ENCODE data around the gene CDPF1.
A peak's percentile ranks its signal among the peaks of the same experiment; 100 is the strongest.

Gene CDPF1

GRCh38 chr22:46230262-46230901, 19.7 kb downstream of the CDPF1 start:
- no peak overlapping the region for H3K9ac ChIP-seq
- no peaks in the 10 kb centered on the region for H3K27me3 ChIP-seq
- H3K27ac ChIP-seq: no peak overlapping the region
- TF ChIP-seq Cebpa-rat (IDR thresholded peaks at IDR 0.05): no peak
- no peak overlapping the region for H3K4me3 ChIP-seq
- H3K4me2 ChIP-seq: no peak overlapping the region
- H3K4me1 ChIP-seq: peaks cover 19% of the 10 kb centered on the region
- no peaks in the 10 kb centered on the region for H4K20me1 ChIP-seq
- H3K9me3 ChIP-seq: no peaks in the 10 kb centered on the region
- peaks cover 44% of the 10 kb centered on the region for H3K36me3 ChIP-seq

- Histone ChIP-seq H3K36me3 (peaks cover 44% of the 10 kb centered on the region), H3K4me2 (no peak overlapping the region), H4K20me1 (no peaks in the 10 kb centered on the region), H3K4me3 (no peak overlapping the region), H3K9me3 (no peaks in the 10 kb centered on the region), H3K27me3 (no peaks in the 10 kb centered on the region), H3K9ac (no peak overlapping the region), H3K4me1 (peaks cover 17% of the 10 kb centered on the region), H3K27ac (no peak overlapping the region)
- no peak for TF ChIP-seq Cebpa-rat (IDR thresholded peaks at IDR 0.05)
Measured at GRCh38 chr22:46229701-46230100, 20.4 kb downstream of the CDPF1 start.

GRCh38 chr22:46226577-46226976, 23.5 kb downstream of the CDPF1 start:
- no peaks in the 10 kb centered on the region for H4K20me1 ChIP-seq
- no peak overlapping the region for H3K4me3 ChIP-seq
- no peak for TF ChIP-seq Cebpa-rat (IDR thresholded peaks at IDR 0.05)
- H3K9me3 ChIP-seq: no peaks in the 10 kb centered on the region
- no peak overlapping the region for H3K4me2 ChIP-seq
- H3K27me3 ChIP-seq: no peaks in the 10 kb centered on the region
- no peaks in the 10 kb centered on the region for H3K4me1 ChIP-seq
- peaks cover 51% of the 10 kb centered on the region for H3K36me3 ChIP-seq
- no peak overlapping the region for H3K9ac ChIP-seq
- H3K27ac ChIP-seq: no peak overlapping the region

- peaks cover 9% of the 10 kb centered on the region for H3K4me1 ChIP-seq
- no peak overlapping the region for H3K27ac ChIP-seq
- no peak for TF ChIP-seq Cebpa-rat (IDR thresholded peaks at IDR 0.05)
- no peak overlapping the region for H3K4me3 ChIP-seq
- H4K20me1 ChIP-seq: no peaks in the 10 kb centered on the region
- H3K27me3 ChIP-seq: no peaks in the 10 kb centered on the region
- H3K36me3 ChIP-seq: peaks cover 56% of the 10 kb centered on the region
- no peak overlapping the region for H3K4me2 ChIP-seq
- H3K9me3 ChIP-seq: no peaks in the 10 kb centered on the region
- no peak overlapping the region for H3K9ac ChIP-seq
Measured at GRCh38 chr22:46225631-46226030, 24.5 kb downstream of the CDPF1 start.

GRCh38 chr22:46224898-46225290, 25.2 kb downstream of the CDPF1 start:
- Histone ChIP-seq H3K9ac (no peak overlapping the region), H3K4me1 (peaks cover 16% of the 10 kb centered on the region), H3K4me2 (no peak overlapping the region), H3K27ac (no peak overlapping the region), H3K9me3 (no peaks in the 10 kb centered on the region), H3K27me3 (no peaks in the 10 kb centered on the region), H3K36me3 (peaks cover 60% of the 10 kb centered on the region), H3K4me3 (no peak overlapping the region), H4K20me1 (no peaks in the 10 kb centered on the region)
- TF ChIP-seq Cebpa-rat (IDR thresholded peaks at IDR 0.05): no peak

GRCh38 chr22:46224044-46224897, 25.8 kb downstream of the CDPF1 start:
- Histone ChIP-seq H3K27ac (no peak overlapping the region), H4K20me1 (no peaks in the 10 kb centered on the region), H3K4me1 (peaks cover 16% of the 10 kb centered on the region), H3K9me3 (no peaks in the 10 kb centered on the region), H3K9ac (no peak overlapping the region), H3K27me3 (no peaks in the 10 kb centered on the region), H3K4me3 (no peak overlapping the region), H3K4me2 (no peak overlapping the region), H3K36me3 (peaks cover 66% of the 10 kb centered on the region)
- TF ChIP-seq Cebpa-rat (IDR thresholded peaks at IDR 0.05): no peak

- Histone ChIP-seq H3K4me1 (peaks cover 16% of the 10 kb centered on the region), H3K9me3 (no peaks in the 10 kb centered on the region), H3K27ac (peak overlapping the region; percentile 28; the same call in 1 of the 2 replicates), H3K36me3 (peaks cover 95% of the 10 kb centered on the region), H3K4me2 (peak overlapping the region; percentile 66), H3K9ac (0 out of 2 replicates have a peak overlapping the region, but pooled peaks have one; percentile 29), H3K4me3 (no peak overlapping the region), H4K20me1 (no peaks in the 10 kb centered on the region), H3K27me3 (no peaks in the 10 kb centered on the region)
- no peak for TF ChIP-seq Cebpa-rat (IDR thresholded peaks at IDR 0.05)
Measured at GRCh38 chr22:46220921-46221320, 29.2 kb downstream of the CDPF1 start.

- H3K36me3 ChIP-seq: peaks cover 95% of the 10 kb centered on the region
- H3K4me1 ChIP-seq: peaks cover 16% of the 10 kb centered on the region
- H3K27me3 ChIP-seq: no peaks in the 10 kb centered on the region
- no peaks in the 10 kb centered on the region for H4K20me1 ChIP-seq
- no peaks in the 10 kb centered on the region for H3K9me3 ChIP-seq
- H3K4me2 ChIP-seq: no peak overlapping the region
- no peak overlapping the region for H3K9ac ChIP-seq
- no peak overlapping the region for H3K27ac ChIP-seq
- H3K4me3 ChIP-seq: no peak overlapping the region
- no peak for TF ChIP-seq Cebpa-rat (IDR thresholded peaks at IDR 0.05)
Measured at GRCh38 chr22:46219636-46220035, 30.5 kb downstream of the CDPF1 start.

GRCh38 chr22:46214616-46215015, 35.5 kb downstream of the CDPF1 start:
- H3K36me3 ChIP-seq: peaks cover 98% of the 10 kb centered on the region
- no peak overlapping the region for H3K9ac ChIP-seq
- no peak for TF ChIP-seq Cebpa-rat (IDR thresholded peaks at IDR 0.05)
- H4K20me1 ChIP-seq: no peaks in the 10 kb centered on the region
- no peaks in the 10 kb centered on the region for H3K4me1 ChIP-seq
- peaks cover 32% of the 10 kb centered on the region for H3K9me3 ChIP-seq
- no peak overlapping the region for H3K27ac ChIP-seq
- H3K4me2 ChIP-seq: no peak overlapping the region
- H3K27me3 ChIP-seq: no peaks in the 10 kb centered on the region
- H3K4me3 ChIP-seq: no peak overlapping the region

GRCh38 chr22:46214149-46214548, 35.9 kb downstream of the CDPF1 start:
- Histone ChIP-seq H3K9ac (no peak overlapping the region), H3K4me2 (no peak overlapping the region), H3K27me3 (no peaks in the 10 kb centered on the region), H3K4me3 (no peak overlapping the region), H3K36me3 (peaks cover 98% of the 10 kb centered on the region), H3K27ac (no peak overlapping the region), H3K9me3 (peaks cover 37% of the 10 kb centered on the region), H3K4me1 (no peaks in the 10 kb centered on the region), H4K20me1 (no peaks in the 10 kb centered on the region)
- TF ChIP-seq Cebpa-rat (IDR thresholded peaks at IDR 0.05): no peak

Measured in BLaER1 (cell line).